Osteocyte (in vitro differentiated cells): ENCODE results near the gene CEMIP. TPM values are rescaled to one million over a fixed set of nuclear protein-coding genes. Genes with fewer than 3 reads are reported as not detected.

ENCODE experiments used
- DNase-seq: peaks from one replicate; pipeline ENCODE4 v3.0.0; 2021; ENCODE audit warnings: mixed read lengths; ENCODE audit not compliant: unreplicated experiment; ENCODE audit errors: extremely low spot score
- H3K27ac Mint-ChIP-seq: one replicate; pipeline ENCODE4 v1.8.0; 2021; ENCODE audit warnings: mild to moderate bottlenecking, mixed read lengths; ENCODE audit not compliant: unreplicated experiment
- H3K27me3 Mint-ChIP-seq: one replicate; pipeline ENCODE4 v1.8.0; 2021; ENCODE audit warnings: mixed read lengths; ENCODE audit not compliant: unreplicated experiment
- H3K36me3 Mint-ChIP-seq: one replicate; pipeline ENCODE4 v1.8.0; 2021; ENCODE audit warnings: mixed read lengths; ENCODE audit not compliant: unreplicated experiment
- H3K4me1 Mint-ChIP-seq: one replicate; pipeline ENCODE4 v1.8.0; 2021; ENCODE audit warnings: mixed read lengths; ENCODE audit not compliant: unreplicated experiment
- H3K4me3 Mint-ChIP-seq: one replicate; pipeline ENCODE4 v1.8.0; 2021; ENCODE audit warnings: mild to moderate bottlenecking, moderate library complexity, mixed read lengths; ENCODE audit not compliant: unreplicated experiment
- H3K9me3 Mint-ChIP-seq: one replicate; pipeline ENCODE4 v1.8.0; 2021; ENCODE audit warnings: mixed read lengths; ENCODE audit not compliant: unreplicated experiment
- total RNA-seq: library from RNA; stranded (reverse); gene quantifications from 2 replicates; pipeline ENCODE4 v1.2.1, GENCODE V29; 2021
- TF ChIP-seq, protein P1 (sequence below): fragments of 200-600 bp; sonication (generic); IDR thresholded peaks from 2 replicates; pipeline ENCODE4 v1.5.0; 2021; ENCODE audit warnings: antibody characterized with exemption, mild to moderate bottlenecking, moderate library complexity

Gene CEMIP
- total RNA-seq, 1 donor from 2014 or later, result 445 TPM

DNA sequence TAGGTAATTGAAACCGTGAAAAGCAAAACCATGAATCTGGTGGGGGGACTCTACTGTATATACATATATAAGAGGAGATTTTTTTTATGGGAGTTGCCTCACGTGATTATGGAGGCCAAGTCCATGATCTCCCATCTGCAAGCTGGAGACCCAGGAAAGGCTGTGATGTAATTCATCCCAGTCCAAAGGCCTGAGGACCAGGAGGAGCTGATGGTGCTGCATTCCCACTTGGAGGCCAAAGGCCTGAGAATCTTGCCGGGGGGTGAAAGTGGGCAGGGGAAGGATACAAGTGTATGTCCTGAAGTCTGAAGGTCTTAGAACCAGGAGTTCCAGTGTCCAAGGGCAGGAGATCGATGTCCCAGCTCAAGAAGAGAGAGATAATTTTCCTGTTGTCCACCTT, 37.1 kb upstream of the CEMIP start:
- peak overlapping the region; percentile 19 for H3K27ac Mint-ChIP-seq
- H3K36me3 Mint-ChIP-seq, result peaks cover 25% of the 10 kb centered on the region
- DNase-seq, result no peak
- TF ChIP-seq, protein P1, sequence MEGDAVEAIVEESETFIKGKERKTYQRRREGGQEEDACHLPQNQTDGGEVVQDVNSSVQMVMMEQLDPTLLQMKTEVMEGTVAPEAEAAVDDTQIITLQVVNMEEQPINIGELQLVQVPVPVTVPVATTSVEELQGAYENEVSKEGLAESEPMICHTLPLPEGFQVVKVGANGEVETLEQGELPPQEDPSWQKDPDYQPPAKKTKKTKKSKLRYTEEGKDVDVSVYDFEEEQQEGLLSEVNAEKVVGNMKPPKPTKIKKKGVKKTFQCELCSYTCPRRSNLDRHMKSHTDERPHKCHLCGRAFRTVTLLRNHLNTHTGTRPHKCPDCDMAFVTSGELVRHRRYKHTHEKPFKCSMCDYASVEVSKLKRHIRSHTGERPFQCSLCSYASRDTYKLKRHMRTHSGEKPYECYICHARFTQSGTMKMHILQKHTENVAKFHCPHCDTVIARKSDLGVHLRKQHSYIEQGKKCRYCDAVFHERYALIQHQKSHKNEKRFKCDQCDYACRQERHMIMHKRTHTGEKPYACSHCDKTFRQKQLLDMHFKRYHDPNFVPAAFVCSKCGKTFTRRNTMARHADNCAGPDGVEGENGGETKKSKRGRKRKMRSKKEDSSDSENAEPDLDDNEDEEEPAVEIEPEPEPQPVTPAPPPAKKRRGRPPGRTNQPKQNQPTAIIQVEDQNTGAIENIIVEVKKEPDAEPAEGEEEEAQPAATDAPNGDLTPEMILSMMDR, result no peak
- peaks cover 52% of the 10 kb centered on the region for H3K4me1 Mint-ChIP-seq
- H3K4me3 Mint-ChIP-seq, result no peak overlapping the region
- peaks cover 11% of the 10 kb centered on the region for H3K9me3 Mint-ChIP-seq
- H3K27me3 Mint-ChIP-seq, result no peaks in the 10 kb centered on the region

DNA sequence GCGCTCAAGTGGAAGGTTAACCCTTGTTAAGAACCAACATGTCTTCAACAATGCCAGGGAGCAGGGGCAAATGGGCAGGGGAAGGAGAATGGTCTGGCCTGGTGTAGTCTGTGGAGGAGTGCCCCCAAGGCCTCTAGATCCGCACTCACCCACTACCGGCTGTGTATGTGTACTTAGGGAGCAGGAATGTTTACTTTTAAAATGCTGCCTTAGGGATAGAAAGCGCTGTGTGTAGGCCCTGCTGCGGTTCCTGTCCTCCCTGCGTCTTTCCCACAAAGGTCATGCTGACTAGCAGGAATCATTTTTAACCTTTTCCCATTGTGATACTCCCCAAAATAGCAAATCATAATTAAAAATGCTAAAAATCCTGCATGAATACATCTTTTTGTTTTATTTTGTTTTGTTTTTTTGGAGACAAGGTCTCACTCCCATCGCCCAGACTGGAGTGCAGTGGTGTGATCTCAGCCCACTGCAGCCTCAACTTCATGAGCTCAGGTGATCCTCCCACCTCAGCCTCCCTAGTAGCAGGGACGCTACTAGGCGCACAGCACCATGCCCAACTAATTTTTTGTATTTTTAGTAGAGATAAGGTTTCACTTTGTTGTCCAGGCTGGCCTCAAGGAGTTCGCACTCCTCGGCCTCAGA, 35.9 kb upstream of the CEMIP start:
- Mint-ChIP-seq H3K36me3 (peaks cover 23% of the 10 kb centered on the region), H3K9me3 (peaks cover 11% of the 10 kb centered on the region), H3K4me3 (peak overlapping the region; percentile 48), H3K27me3 (no peaks in the 10 kb centered on the region), H3K27ac (peak overlapping the region; percentile 89), H3K4me1 (peaks cover 56% of the 10 kb centered on the region)
- TF ChIP-seq, protein P1, result no peak
- DNase-seq, result no peak

DNA sequence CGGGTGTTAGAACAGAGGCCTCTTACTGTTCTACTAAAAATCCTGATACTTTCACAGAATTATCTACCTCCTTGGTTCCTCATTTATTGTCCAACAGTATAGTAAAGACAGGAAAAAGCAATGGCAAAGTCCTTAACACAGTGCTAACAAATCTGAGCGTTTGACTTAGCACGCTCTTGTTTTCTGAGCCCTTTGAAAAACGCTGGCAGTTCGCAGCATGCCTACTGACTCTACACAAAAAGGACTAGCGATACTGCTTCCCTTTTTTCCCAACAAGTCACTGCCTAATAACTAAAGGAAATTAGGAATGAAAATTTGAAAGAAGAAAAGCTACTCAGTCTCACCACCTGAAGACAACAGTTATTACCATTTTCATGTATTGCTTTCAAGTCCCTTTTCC, 34.8 kb upstream of the CEMIP start:
- peaks cover 56% of the 10 kb centered on the region for H3K4me1 Mint-ChIP-seq
- H3K27ac Mint-ChIP-seq, result peak overlapping the region; percentile 89

DNA sequence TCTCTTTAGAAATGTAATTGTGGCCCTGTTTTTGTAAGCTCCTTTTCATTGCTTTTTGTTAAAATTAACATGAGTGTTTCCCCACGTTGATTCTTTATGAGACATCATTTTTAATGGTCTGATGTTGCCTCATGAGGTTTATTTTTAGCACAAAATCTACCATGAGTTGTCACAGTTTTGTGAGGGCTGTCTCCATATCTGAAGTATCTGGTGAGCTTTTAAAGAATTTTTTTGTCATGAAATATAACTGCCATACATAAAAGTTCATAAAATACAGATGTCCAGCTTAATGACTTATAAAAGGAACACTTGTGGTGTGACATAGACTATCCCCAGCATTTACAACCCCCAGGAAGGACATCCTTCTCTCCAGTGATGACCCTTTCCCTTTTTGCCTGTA, 34.3 kb upstream of the CEMIP start:
- no peaks in the 10 kb centered on the region for H3K27me3 Mint-ChIP-seq
- H3K4me1 Mint-ChIP-seq, result peaks cover 55% of the 10 kb centered on the region
- H3K4me3 Mint-ChIP-seq, result no peak overlapping the region

More for the DNA sequence above, 34.8 kb upstream of the CEMIP start:
- Mint-ChIP-seq H3K36me3 (peaks cover 22% of the 10 kb centered on the region), H3K4me3 (no peak overlapping the region), H3K9me3 (peaks cover 9% of the 10 kb centered on the region), H3K27me3 (no peaks in the 10 kb centered on the region)
- TF ChIP-seq, protein P1, result no peak
- no peak for DNase-seq

DNA sequence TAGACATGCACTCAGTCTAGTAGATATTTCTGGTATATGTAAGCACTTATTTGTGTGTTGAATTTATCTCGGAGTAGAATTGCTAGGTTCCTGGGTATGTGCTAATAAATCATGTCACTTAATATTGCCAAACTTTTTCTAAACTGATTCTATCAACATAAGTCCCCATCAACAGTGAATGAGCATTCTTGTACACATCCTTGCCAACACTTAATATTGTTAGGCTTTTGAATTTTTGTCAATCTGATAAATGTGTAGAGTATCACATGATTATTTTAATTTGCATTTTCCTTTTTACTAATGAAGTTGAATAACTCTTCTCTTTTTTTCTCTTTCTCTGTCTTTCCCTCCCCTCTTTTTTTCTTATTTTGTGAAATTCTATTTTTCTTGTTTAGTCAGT, 33.3 kb upstream of the CEMIP start:
- Mint-ChIP-seq H3K27me3 (no peaks in the 10 kb centered on the region), H3K4me3 (no peak overlapping the region), H3K4me1 (peaks cover 52% of the 10 kb centered on the region), H3K27ac (no peak overlapping the region), H3K36me3 (peaks cover 31% of the 10 kb centered on the region), H3K9me3 (peaks cover 7% of the 10 kb centered on the region)
- TF ChIP-seq, protein P1, result no peak
- DNase-seq, result no peak

More for the DNA sequence above, 34.3 kb upstream of the CEMIP start:
- peak overlapping the region; percentile 89 for H3K27ac Mint-ChIP-seq
- no peak for DNase-seq
- TF ChIP-seq, protein P1, result no peak
- peaks cover 7% of the 10 kb centered on the region for H3K9me3 Mint-ChIP-seq
- H3K36me3 Mint-ChIP-seq, result peaks cover 23% of the 10 kb centered on the region
